ENCODE data around the gene SNIP1.

The SNIP1 gene

GRCh38 chr1:37564892-37565291, 10.8 kb upstream of the SNIP1 start:
- TF ChIP-seq EZH2 (IDR thresholded peaks at IDR 0.05; ENCODE audit: borderline replicate concordance, low read depth, low read length, severe bottlenecking) (no peak), CTCF (IDR thresholded peaks at IDR 0.05; ENCODE audit: borderline replicate concordance, extremely low read depth, low read length, poor library complexity, severe bottlenecking) (no peak)
- Histone ChIP-seq H3K9ac (ENCODE audit: low read depth, low read length) (no peak overlapping the region), H3K79me2 (ENCODE audit: insufficient read depth, low read length) (no peaks in the 10 kb centered on the region), H3K9me3 (ENCODE audit: insufficient read depth, low read length, severe bottlenecking) (no peaks in the 10 kb centered on the region), H3K27ac (ENCODE audit: low read length) (no peak overlapping the region), H3K36me3 (ENCODE audit: insufficient read depth, low read length) (peaks cover 52% of the 10 kb centered on the region), H2AFZ (ENCODE audit: low read depth, low read length) (no peak overlapping the region), H3K27me3 (ENCODE audit: insufficient read depth, low read length, poor library complexity) (no peaks in the 10 kb centered on the region), H3K4me1 (ENCODE audit: insufficient read depth, low read length) (no peaks in the 10 kb centered on the region), H3K4me2 (ENCODE audit: insufficient read depth, low read length) (no peak overlapping the region), H3K4me3 (ENCODE audit: low read depth in 1 of 2, low read length in 2 of 2) (no peak overlapping the region), H4K20me1 (ENCODE audit: insufficient read depth, low read length) (no peaks in the 10 kb centered on the region)
- ATAC-seq (ENCODE audit: insufficient read depth, low read depth) = no peak
- DNase-seq = no peak

- H4K20me1 ChIP-seq (ENCODE audit: insufficient read depth, low read length) = no peaks in the 10 kb centered on the region
- ATAC-seq (ENCODE audit: insufficient read depth, low read depth) (no peak), DNase-seq (no peak)
- H3K27ac ChIP-seq (ENCODE audit: low read length) = no peak overlapping the region
- no peaks in the 10 kb centered on the region for H3K79me2 ChIP-seq (ENCODE audit: insufficient read depth, low read length)
- no peak overlapping the region for H3K4me3 ChIP-seq (ENCODE audit: low read depth in 1 of 2, low read length in 2 of 2)
- no peak overlapping the region for H3K9ac ChIP-seq (ENCODE audit: low read depth, low read length)
- no peaks in the 10 kb centered on the region for H3K4me1 ChIP-seq (ENCODE audit: insufficient read depth, low read length)
- H3K9me3 ChIP-seq (ENCODE audit: insufficient read depth, low read length, severe bottlenecking) = no peaks in the 10 kb centered on the region
- TF ChIP-seq EZH2 (IDR thresholded peaks at IDR 0.05; ENCODE audit: borderline replicate concordance, low read depth, low read length, severe bottlenecking) (no peak), CTCF (IDR thresholded peaks at IDR 0.05; ENCODE audit: borderline replicate concordance, extremely low read depth, low read length, poor library complexity, severe bottlenecking) (no peak)
- no peak overlapping the region for H3K4me2 ChIP-seq (ENCODE audit: insufficient read depth, low read length)
- peaks cover 32% of the 10 kb centered on the region for H3K36me3 ChIP-seq (ENCODE audit: insufficient read depth, low read length)
- H3K27me3 ChIP-seq (ENCODE audit: insufficient read depth, low read length, poor library complexity) = no peaks in the 10 kb centered on the region
- H2AFZ ChIP-seq (ENCODE audit: low read depth, low read length) = no peak overlapping the region
These were observed 8.9 kb upstream of the SNIP1 start for GRCh38 chr1:37562984-37563383.

- TF ChIP-seq EZH2 (IDR thresholded peaks at IDR 0.05; ENCODE audit: borderline replicate concordance, low read depth, low read length, severe bottlenecking) (no peak), CTCF (IDR thresholded peaks at IDR 0.05; ENCODE audit: borderline replicate concordance, extremely low read depth, low read length, poor library complexity, severe bottlenecking) (peak; percentile 87)
- Histone ChIP-seq H2AFZ (ENCODE audit: low read depth, low read length) (no peak overlapping the region), H4K20me1 (ENCODE audit: insufficient read depth, low read length) (no peaks in the 10 kb centered on the region), H3K27me3 (ENCODE audit: insufficient read depth, low read length, poor library complexity) (no peaks in the 10 kb centered on the region), H3K9me3 (ENCODE audit: insufficient read depth, low read length, severe bottlenecking) (no peaks in the 10 kb centered on the region), H3K4me1 (ENCODE audit: insufficient read depth, low read length) (no peaks in the 10 kb centered on the region), H3K4me2 (ENCODE audit: insufficient read depth, low read length) (no peak overlapping the region), H3K4me3 (ENCODE audit: low read depth in 1 of 2, low read length in 2 of 2) (no peak overlapping the region), H3K79me2 (ENCODE audit: insufficient read depth, low read length) (no peaks in the 10 kb centered on the region), H3K9ac (ENCODE audit: low read depth, low read length) (no peak overlapping the region), H3K27ac (ENCODE audit: low read length) (no peak overlapping the region), H3K36me3 (ENCODE audit: insufficient read depth, low read length) (peaks cover 17% of the 10 kb centered on the region)
- ATAC-seq (ENCODE audit: insufficient read depth, low read depth) = peak; percentile 80
- peak; percentile 44 for DNase-seq
These were observed 7.3 kb upstream of the SNIP1 start for GRCh38 chr1:37561133-37562132.
